Cardiac fibroblast (primary cell): ENCODE measurements around the gene UCHL5.
"Not testable (repeated sequence)": the region's sequence is repeated elsewhere in the genome, so short reads cannot be mapped to it uniquely, and the experiment has no call there.

Experiments used
- DNase-seq, 2 donors: peaks; one replicate each; pipeline versions ENCODE4 v3.0.0 to v3.0.0-alpha.2; 2010; ENCODE audit warnings: low read depth in 2 of 2
- H3K4me3 ChIP-seq, 2 donors: replicated peaks in 1 of 2; 1 replicate in 1 of 2; 2 replicates in 1 of 2; pipeline ENCODE4 v1.5.1; 2011; ENCODE audit warnings: low read depth in 2 of 2, low read length in 2 of 2, mild to moderate bottlenecking in 2 of 2, moderate library complexity in 1 of 2
- CTCF ChIP-seq: IDR thresholded peaks from one replicate; pipeline ENCODE4 v1.5.1; 2011; ENCODE audit warnings: low read depth, mild to moderate bottlenecking, low read length, inconsistent platforms

The UCHL5 gene

GRCh38 chr1:193033610-193034009 is 25.6 kb downstream of the UCHL5 start:
- TF ChIP-seq CTCF, result no peak
- DNase-seq, result no peak
- no peak overlapping the region for H3K4me3 ChIP-seq

- not testable (repeated sequence) for DNase-seq, H3K4me3 ChIP-seq
Measured at GRCh38 chr1:193032643-193033427, 26.3 kb downstream of the UCHL5 start.

GRCh38 chr1:193031431-193031830 is 27.7 kb downstream of the UCHL5 start:
- no peak overlapping the region for H3K4me3 ChIP-seq
- peak; percentile 36 for TF ChIP-seq CTCF
- DNase-seq, result peak; percentile 40 to 48

- DNase-seq, result no peak
- TF ChIP-seq CTCF, result no peak
- no peak overlapping the region for H3K4me3 ChIP-seq
Measured at GRCh38 chr1:193030280-193030679, 28.9 kb downstream of the UCHL5 start.

GRCh38 chr1:193025218-193025617 is 33.9 kb downstream of the UCHL5 start:
- H3K4me3 ChIP-seq, result no peak overlapping the region
- no peak for DNase-seq
- no peak for TF ChIP-seq CTCF

- peak; percentile 85 for DNase-seq
- TF ChIP-seq CTCF, result peak; percentile 27
- no peak overlapping the region for H3K4me3 ChIP-seq
Measured at GRCh38 chr1:193019442-193020026, 39.6 kb downstream of the UCHL5 start.

GRCh38 chr1:193016788-193017187 is 42.4 kb downstream of the UCHL5 start:
- TF ChIP-seq CTCF, result no peak

More at GRCh38 chr1:193016788-193017187, 42.4 kb downstream of the UCHL5 start:
- no peak overlapping the region for H3K4me3 ChIP-seq
- no peak for DNase-seq
